ENCODE measurements around the gene CTSZ. TPM values are rescaled to one million over a fixed set of nuclear protein-coding genes. Genes with fewer than 3 reads are reported as not detected.

The CTSZ gene
- total and polyA plus RNA-seq, 10 of the 15 experiments (the other 5 are each of a cell fraction or from before 2014, with no cell fraction given): 6.0 to 301 (median 154) TPM

- TF ChIP-seq E2F8 (IDR thresholded peaks at IDR 0.05; ENCODE audit: low read depth, partially characterized antibody) (no peak), MTA2 (IDR thresholded peaks at IDR 0.05; ENCODE audit: low read depth) (no peak), FOXK2 (IDR thresholded peaks at IDR 0.05) (no peak), EP300 (IDR thresholded peaks at IDR 0.05; ENCODE audit: borderline replicate concordance in 1 of 2, control insufficient read depth in 1 of 2, low read depth in 2 of 2, low read length in 2 of 2) (no peak), REST (IDR thresholded peaks at IDR 0.05; ENCODE audit: low read depth, low read length) (no peak), RAD51 (IDR thresholded peaks at IDR 0.05) (no peak), TBL1XR1 (IDR thresholded peaks at IDR 0.05; ENCODE audit: low read depth, low read length) (no peak), IKZF1 (conservative IDR thresholded peaks at IDR 0.05) (no peak), SUPT20H (IDR thresholded peaks at IDR 0.05; ENCODE audit: borderline replicate concordance, control insufficient read depth, low read depth, low read length) (no peak), BHLHE40 (IDR thresholded peaks at IDR 0.05; ENCODE audit: borderline replicate concordance in 1 of 2, low read depth in 2 of 2, low read length in 1 of 2) (no peak), JUND (IDR thresholded peaks at IDR 0.05; ENCODE audit: low read depth, low read length) (no peak), ATF7 (IDR thresholded peaks at IDR 0.05; ENCODE audit: low read depth) (no peak), YBX1 (IDR thresholded peaks at IDR 0.05) (no peak), CHD4 (IDR thresholded peaks at IDR 0.05) (no peak)
- TF ChIP-seq, protein P1, sequence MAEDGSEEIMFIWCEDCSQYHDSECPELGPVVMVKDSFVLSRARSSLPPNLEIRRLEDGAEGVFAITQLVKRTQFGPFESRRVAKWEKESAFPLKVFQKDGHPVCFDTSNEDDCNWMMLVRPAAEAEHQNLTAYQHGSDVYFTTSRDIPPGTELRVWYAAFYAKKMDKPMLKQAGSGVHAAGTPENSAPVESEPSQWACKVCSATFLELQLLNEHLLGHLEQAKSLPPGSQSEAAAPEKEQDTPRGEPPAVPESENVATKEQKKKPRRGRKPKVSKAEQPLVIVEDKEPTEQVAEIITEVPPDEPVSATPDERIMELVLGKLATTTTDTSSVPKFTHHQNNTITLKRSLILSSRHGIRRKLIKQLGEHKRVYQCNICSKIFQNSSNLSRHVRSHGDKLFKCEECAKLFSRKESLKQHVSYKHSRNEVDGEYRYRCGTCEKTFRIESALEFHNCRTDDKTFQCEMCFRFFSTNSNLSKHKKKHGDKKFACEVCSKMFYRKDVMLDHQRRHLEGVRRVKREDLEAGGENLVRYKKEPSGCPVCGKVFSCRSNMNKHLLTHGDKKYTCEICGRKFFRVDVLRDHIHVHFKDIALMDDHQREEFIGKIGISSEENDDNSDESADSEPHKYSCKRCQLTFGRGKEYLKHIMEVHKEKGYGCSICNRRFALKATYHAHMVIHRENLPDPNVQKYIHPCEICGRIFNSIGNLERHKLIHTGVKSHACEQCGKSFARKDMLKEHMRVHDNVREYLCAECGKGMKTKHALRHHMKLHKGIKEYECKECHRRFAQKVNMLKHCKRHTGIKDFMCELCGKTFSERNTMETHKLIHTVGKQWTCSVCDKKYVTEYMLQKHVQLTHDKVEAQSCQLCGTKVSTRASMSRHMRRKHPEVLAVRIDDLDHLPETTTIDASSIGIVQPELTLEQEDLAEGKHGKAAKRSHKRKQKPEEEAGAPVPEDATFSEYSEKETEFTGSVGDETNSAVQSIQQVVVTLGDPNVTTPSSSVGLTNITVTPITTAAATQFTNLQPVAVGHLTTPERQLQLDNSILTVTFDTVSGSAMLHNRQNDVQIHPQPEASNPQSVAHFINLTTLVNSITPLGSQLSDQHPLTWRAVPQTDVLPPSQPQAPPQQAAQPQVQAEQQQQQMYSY (CRISPR knock-in tag; IDR thresholded peaks at IDR 0.05): no peak
- TF ChIP-seq, protein P2, sequence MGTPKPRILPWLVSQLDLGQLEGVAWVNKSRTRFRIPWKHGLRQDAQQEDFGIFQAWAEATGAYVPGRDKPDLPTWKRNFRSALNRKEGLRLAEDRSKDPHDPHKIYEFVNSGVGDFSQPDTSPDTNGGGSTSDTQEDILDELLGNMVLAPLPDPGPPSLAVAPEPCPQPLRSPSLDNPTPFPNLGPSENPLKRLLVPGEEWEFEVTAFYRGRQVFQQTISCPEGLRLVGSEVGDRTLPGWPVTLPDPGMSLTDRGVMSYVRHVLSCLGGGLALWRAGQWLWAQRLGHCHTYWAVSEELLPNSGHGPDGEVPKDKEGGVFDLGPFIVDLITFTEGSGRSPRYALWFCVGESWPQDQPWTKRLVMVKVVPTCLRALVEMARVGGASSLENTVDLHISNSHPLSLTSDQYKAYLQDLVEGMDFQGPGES (IDR thresholded peaks at IDR 0.05): no peak
- TF ChIP-seq, protein P3, sequence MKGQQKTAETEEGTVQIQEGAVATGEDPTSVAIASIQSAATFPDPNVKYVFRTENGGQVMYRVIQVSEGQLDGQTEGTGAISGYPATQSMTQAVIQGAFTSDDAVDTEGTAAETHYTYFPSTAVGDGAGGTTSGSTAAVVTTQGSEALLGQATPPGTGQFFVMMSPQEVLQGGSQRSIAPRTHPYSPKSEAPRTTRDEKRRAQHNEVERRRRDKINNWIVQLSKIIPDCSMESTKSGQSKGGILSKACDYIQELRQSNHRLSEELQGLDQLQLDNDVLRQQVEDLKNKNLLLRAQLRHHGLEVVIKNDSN (IDR thresholded peaks at IDR 0.05; ENCODE audit: borderline replicate concordance, extremely low read length, insufficient read depth, low read depth, low read length): no peak
Observed at GRCh38 chr20:59042151-59042795, 35.2 kb upstream of the CTSZ start, which contains the start of gene PRELID3B (continued).

Measured in GM12878 (cell line).